Type B pancreatic cell (in vitro differentiated cells): ENCODE measurements around the gene RAI14. TPM values are rescaled to one million over a fixed set of nuclear protein-coding genes. Genes with fewer than 3 reads are reported as not detected.
"Not testable (repeated sequence)": the region's sequence is repeated elsewhere in the genome, so short reads cannot be mapped to it uniquely, and the experiment has no call there.

ENCODE experiments used
- DNase-seq: peaks from one replicate; pipeline ENCODE4 v3.0.0; 2021; ENCODE audit warnings: mixed read lengths; ENCODE audit not compliant: unreplicated experiment; ENCODE audit errors: extremely low spot score
- H3K27ac Mint-ChIP-seq: 2 replicates; pipeline ENCODE4 v1.8.0; 2021; ENCODE audit warnings: mild to moderate bottlenecking, mixed read lengths
- H3K27me3 Mint-ChIP-seq: 2 replicates; pipeline ENCODE4 v1.8.0; 2021; ENCODE audit warnings: mixed read lengths
- H3K36me3 Mint-ChIP-seq: 2 replicates; pipeline ENCODE4 v1.8.0; 2021; ENCODE audit warnings: mixed read lengths
- H3K4me1 Mint-ChIP-seq: one replicate; pipeline ENCODE4 v1.8.0; 2021; ENCODE audit warnings: mixed read lengths; ENCODE audit not compliant: unreplicated experiment
- H3K4me3 Mint-ChIP-seq: 2 replicates; pipeline ENCODE4 v1.8.0; 2021; ENCODE audit warnings: mild to moderate bottlenecking, mixed read lengths
- H3K9me3 Mint-ChIP-seq: 2 replicates; pipeline ENCODE4 v1.8.0; 2021; ENCODE audit warnings: mixed read lengths
- CTCF ChIP-seq: fragments of 200-600 bp; sonication (generic); conservative IDR thresholded peaks from 2 replicates; pipeline ENCODE4 v1.5.0; 2021; ENCODE audit warnings: antibody characterized with exemption, mild to moderate bottlenecking
- total RNA-seq: library from RNA; stranded (reverse); gene quantifications from 2 replicates; pipeline ENCODE4 v1.2.1, GENCODE V29; 2021; ENCODE audit warnings: low replicate concordance

RAI14 gene
- total RNA-seq, 1 donor from 2014 or later, result 102 TPM

GRCh38 chr5:34772267-34773098 lies 116.4 kb downstream of the RAI14 start:
- H3K4me1 Mint-ChIP-seq, result peaks cover 15% of the 10 kb centered on the region
- no peak overlapping the region for H3K4me3 Mint-ChIP-seq
- H3K27ac Mint-ChIP-seq, result no peak overlapping the region
- peaks cover 34% of the 10 kb centered on the region for H3K36me3 Mint-ChIP-seq
- no peak for TF ChIP-seq CTCF
- H3K27me3 Mint-ChIP-seq, result no peaks in the 10 kb centered on the region
- H3K9me3 Mint-ChIP-seq, result peaks cover 12% of the 10 kb centered on the region
- no peak for DNase-seq

- Mint-ChIP-seq H3K27ac (no peak overlapping the region), H3K4me3 (no peak overlapping the region), H3K27me3 (no peaks in the 10 kb centered on the region), H3K36me3 (peaks cover 30% of the 10 kb centered on the region), H3K9me3 (peaks cover 12% of the 10 kb centered on the region), H3K4me1 (peaks cover 12% of the 10 kb centered on the region)
- no peak for DNase-seq
- no peak for TF ChIP-seq CTCF
These were observed 118.0 kb downstream of the RAI14 start for GRCh38 chr5:34774139-34774538.

GRCh38 chr5:34774678-34775077 lies 118.5 kb downstream of the RAI14 start:
- Mint-ChIP-seq H3K4me1 (peaks cover 12% of the 10 kb centered on the region), H3K9me3 (peaks cover 12% of the 10 kb centered on the region), H3K36me3 (peaks cover 34% of the 10 kb centered on the region)
- H3K4me3 Mint-ChIP-seq, H3K27me3 Mint-ChIP-seq, H3K27ac Mint-ChIP-seq, DNase-seq: not testable (repeated sequence)

GRCh38 chr5:34775886-34776285 lies 119.8 kb downstream of the RAI14 start:
- no peak for TF ChIP-seq CTCF
- H3K36me3 Mint-ChIP-seq, result peaks cover 31% of the 10 kb centered on the region
- peaks cover 12% of the 10 kb centered on the region for H3K9me3 Mint-ChIP-seq

GRCh38 chr5:34778091-34778850 lies 122.1 kb downstream of the RAI14 start:
- TF ChIP-seq CTCF, result no peak
- H3K9me3 Mint-ChIP-seq, result peaks cover 18% of the 10 kb centered on the region
- H3K36me3 Mint-ChIP-seq, result peaks cover 37% of the 10 kb centered on the region

More at GRCh38 chr5:34775886-34776285, 119.8 kb downstream of the RAI14 start:
- DNase-seq, result no peak
- H3K4me3 Mint-ChIP-seq, result no peak overlapping the region
- H3K27ac Mint-ChIP-seq, result no peak overlapping the region
- H3K27me3 Mint-ChIP-seq, result no peaks in the 10 kb centered on the region
- H3K4me1 Mint-ChIP-seq, result peaks cover 11% of the 10 kb centered on the region

GRCh38 chr5:34783892-34784291 lies 127.8 kb downstream of the RAI14 start:
- peaks cover 36% of the 10 kb centered on the region for H3K36me3 Mint-ChIP-seq
- not testable (repeated sequence) for DNase-seq, H3K27ac Mint-ChIP-seq, H3K4me1 Mint-ChIP-seq, H3K27me3 Mint-ChIP-seq, H3K9me3 Mint-ChIP-seq, H3K4me3 Mint-ChIP-seq

More at GRCh38 chr5:34778091-34778850, 122.1 kb downstream of the RAI14 start:
- no peak overlapping the region for H3K27ac Mint-ChIP-seq
- no peaks in the 10 kb centered on the region for H3K4me1 Mint-ChIP-seq
- no peaks in the 10 kb centered on the region for H3K27me3 Mint-ChIP-seq
- no peak overlapping the region for H3K4me3 Mint-ChIP-seq
- DNase-seq, result no peak
